ENCODE measurements around the gene LGALSL. TPM values are rescaled to one million over a fixed set of nuclear protein-coding genes. Genes with fewer than 3 reads are reported as not detected.

The LGALSL gene
- total RNA-seq, 1 donor from 2014 or later: 1.5 TPM

GRCh38 chr2:64420677-64421076, 33.3 kb upstream of the LGALSL start:
- no peaks in the 10 kb centered on the region for H3K27me3 Mint-ChIP-seq
- intact Hi-C loops (cut with micrococcal nuclease): no loop called here
- ChIA-PET CTCF (no interaction called here), POLR2A (no interaction called here)
- no peak overlapping the region for H3K27ac Mint-ChIP-seq
- no peak for TF ChIP-seq CTCF (IDR thresholded peaks at IDR 0.05)
- ATAC-seq (ENCODE audit: low read depth) (no peak), DNase-seq (no peak)
- H3K4me1 Mint-ChIP-seq: no peaks in the 10 kb centered on the region
- H3K36me3 Mint-ChIP-seq (ENCODE audit: low read depth): no peaks in the 10 kb centered on the region
- H3K9me3 Mint-ChIP-seq: no peaks in the 10 kb centered on the region
- H3K4me3 Mint-ChIP-seq: no peak overlapping the region

GRCh38 chr2:64421201-64421600, 32.8 kb upstream of the LGALSL start:
- intact Hi-C loops (cut with micrococcal nuclease): no loop called here
- POLR2A ChIA-PET: no interaction called here
- no peaks in the 10 kb centered on the region for H3K27me3 Mint-ChIP-seq
- H3K27ac Mint-ChIP-seq: no peak overlapping the region
- no peak for DNase-seq
- ATAC-seq (ENCODE audit: low read depth): no peak
- H3K4me3 Mint-ChIP-seq: no peak overlapping the region
- no peaks in the 10 kb centered on the region for H3K9me3 Mint-ChIP-seq
- H3K36me3 Mint-ChIP-seq (ENCODE audit: low read depth): no peaks in the 10 kb centered on the region
- CTCF ChIA-PET: no interaction called here
- no peaks in the 10 kb centered on the region for H3K4me1 Mint-ChIP-seq
- no peak for TF ChIP-seq CTCF (IDR thresholded peaks at IDR 0.05)

- ChIA-PET POLR2A (no interaction called here), CTCF (no interaction called here)
- ATAC-seq (ENCODE audit: low read depth): no peak
- Mint-ChIP-seq H3K36me3 (ENCODE audit: low read depth) (no peaks in the 10 kb centered on the region), H3K27me3 (no peaks in the 10 kb centered on the region), H3K4me3 (no peak overlapping the region), H3K9me3 (no peaks in the 10 kb centered on the region), H3K4me1 (no peaks in the 10 kb centered on the region), H3K27ac (no peak overlapping the region)
- no peak for DNase-seq
- no peak for TF ChIP-seq CTCF (IDR thresholded peaks at IDR 0.05)
- intact Hi-C loops (cut with micrococcal nuclease): no loop called here
Measured at GRCh38 chr2:64422466-64422865, 31.5 kb upstream of the LGALSL start.

DNA sequence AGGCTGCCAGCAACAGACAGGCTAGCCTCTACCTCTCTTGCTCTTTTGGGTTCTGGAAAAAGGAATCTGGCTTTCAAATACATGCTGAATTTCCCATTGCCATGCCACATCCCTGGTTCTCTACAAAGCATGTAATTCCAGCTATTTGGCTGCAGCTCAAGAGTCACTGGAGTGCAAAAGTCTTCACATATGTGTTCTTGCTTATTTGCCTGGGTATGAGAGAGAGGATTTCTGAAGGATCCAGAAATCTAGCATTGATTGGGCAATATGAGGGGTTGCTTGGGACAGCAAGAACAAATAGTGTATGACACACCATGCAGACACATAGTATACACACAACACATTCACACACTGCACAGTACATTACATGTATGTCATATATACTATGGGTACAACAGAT, 30.7 kb upstream of the LGALSL start:
- no peaks in the 10 kb centered on the region for H3K4me1 Mint-ChIP-seq
- ChIA-PET POLR2A (no interaction called here), CTCF (no interaction called here)
- H3K36me3 Mint-ChIP-seq (ENCODE audit: low read depth): no peaks in the 10 kb centered on the region
- no peak for TF ChIP-seq CTCF (IDR thresholded peaks at IDR 0.05)
- ATAC-seq (ENCODE audit: low read depth): no peak
- H3K4me3 Mint-ChIP-seq: no peak overlapping the region
- no peak overlapping the region for H3K27ac Mint-ChIP-seq
- no peak for DNase-seq
- intact Hi-C loops (cut with micrococcal nuclease): no loop called here
- no peaks in the 10 kb centered on the region for H3K9me3 Mint-ChIP-seq
- H3K27me3 Mint-ChIP-seq: no peaks in the 10 kb centered on the region

- H3K4me3 Mint-ChIP-seq: no peak overlapping the region
- TF ChIP-seq CTCF (IDR thresholded peaks at IDR 0.05): no peak
- POLR2A ChIA-PET: no interaction called here
- H3K4me1 Mint-ChIP-seq: no peaks in the 10 kb centered on the region
- no peaks in the 10 kb centered on the region for H3K27me3 Mint-ChIP-seq
- CTCF ChIA-PET: no interaction called here
- no peak for ATAC-seq (ENCODE audit: low read depth)
- H3K9me3 Mint-ChIP-seq: no peaks in the 10 kb centered on the region
- no peak overlapping the region for H3K27ac Mint-ChIP-seq
- intact Hi-C loops (cut with micrococcal nuclease): no loop called here
- H3K36me3 Mint-ChIP-seq (ENCODE audit: low read depth): no peaks in the 10 kb centered on the region
- no peak for DNase-seq
Measured at GRCh38 chr2:64424416-64424987, 29.5 kb upstream of the LGALSL start.

Measured in activated B cell treated with CpG ODN at 0.5 μM for 24 hours (primary cell).